GM23248 (cell line): ENCODE data around the gene ATG5.

Experiments
- EZH2 ChIP-seq: fragments of 200-600 bp; sonication (generic); IDR thresholded peaks from 2 replicates; pipeline ENCODE4 v1.6.1; 2018; ENCODE audit warnings: antibody characterized with exemption, mild to moderate bottlenecking; ENCODE audit not compliant: insufficient read depth, poor library complexity, severe bottlenecking
- EZH2phosphoT487 ChIP-seq: fragments of 200-600 bp; sonication (generic); IDR thresholded peaks from 2 replicates; pipeline ENCODE4 v1.6.1; 2018; ENCODE audit warnings: antibody characterized with exemption, moderate library complexity, mild to moderate bottlenecking, low read depth; ENCODE audit not compliant: insufficient read depth

GRCh38 chr6:106194949-106195921 is 130.3 kb downstream of the ATG5 start:
- TF ChIP-seq EZH2phosphoT487 (no peak), EZH2 (no peak)
